HG02623 (cell line): Measurements from ENCODE around the gene FILIP1L.

ENCODE experiments used
- ATAC-seq: cut with Tn5 transposase; IDR thresholded peaks from one replicate; pipeline ENCODE4 v1.9.1; 2021; ENCODE audit warnings: moderate library complexity; ENCODE audit not compliant: unreplicated experiment

FILIP1L gene

DNA sequence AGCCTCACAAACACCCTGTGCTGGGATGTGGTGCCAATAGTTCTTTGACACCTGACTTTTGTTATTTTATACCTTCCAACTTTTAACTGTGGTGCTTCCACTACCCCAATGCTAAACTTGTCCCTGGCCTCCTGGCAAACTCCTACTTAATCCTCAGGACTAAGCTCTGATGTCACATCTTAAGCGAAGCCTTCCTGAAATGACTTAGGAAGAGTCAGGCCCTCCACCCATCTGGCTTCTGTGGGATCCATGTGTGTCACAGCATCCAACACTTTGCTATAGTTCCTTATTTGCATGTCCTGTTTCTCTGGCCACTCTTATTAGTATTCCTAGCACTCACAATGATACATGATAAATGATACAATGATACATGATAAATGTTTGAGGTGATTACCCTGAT lies 133.2 kb downstream of the FILIP1L start:
- ATAC-seq, result no peak

DNA sequence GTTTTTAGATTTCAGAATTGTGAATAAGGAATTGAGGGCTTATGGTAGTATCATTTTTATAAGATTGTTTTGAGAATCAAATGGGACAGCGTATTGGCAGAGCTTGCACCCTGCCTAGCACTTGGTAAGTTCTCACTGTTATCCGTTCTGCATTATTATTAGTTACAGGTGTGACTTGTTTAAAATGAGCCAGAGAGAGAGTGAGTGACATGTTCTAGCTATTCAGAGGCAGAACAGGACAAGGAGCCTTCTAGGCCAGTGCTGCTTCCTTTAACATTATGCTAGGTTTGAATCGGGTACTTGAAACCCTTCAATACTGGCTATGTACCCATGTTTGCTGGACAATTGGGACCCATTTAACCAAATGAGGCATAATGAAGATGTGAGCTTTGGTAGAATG lies 133.7 kb downstream of the FILIP1L start:
- ATAC-seq, result no peak

DNA sequence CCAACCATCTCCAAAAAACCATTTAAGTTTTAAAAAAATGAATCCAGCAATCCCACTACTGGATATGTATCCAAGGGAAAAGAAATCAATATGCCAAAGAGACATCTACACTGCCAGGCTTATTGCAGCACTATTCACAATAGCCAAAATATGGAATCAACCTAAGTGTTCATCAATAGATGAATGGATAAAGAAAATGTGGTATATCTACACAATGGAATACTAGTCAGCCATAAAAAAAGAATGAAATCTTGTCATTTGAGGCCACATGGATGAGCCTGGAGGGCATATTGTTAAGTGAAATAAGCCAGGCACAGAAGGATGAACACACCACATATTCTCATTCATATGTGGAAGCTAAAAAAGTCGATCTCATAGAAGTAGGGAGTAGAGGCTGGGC lies 136.1 kb downstream of the FILIP1L start:
- no peak for ATAC-seq

DNA sequence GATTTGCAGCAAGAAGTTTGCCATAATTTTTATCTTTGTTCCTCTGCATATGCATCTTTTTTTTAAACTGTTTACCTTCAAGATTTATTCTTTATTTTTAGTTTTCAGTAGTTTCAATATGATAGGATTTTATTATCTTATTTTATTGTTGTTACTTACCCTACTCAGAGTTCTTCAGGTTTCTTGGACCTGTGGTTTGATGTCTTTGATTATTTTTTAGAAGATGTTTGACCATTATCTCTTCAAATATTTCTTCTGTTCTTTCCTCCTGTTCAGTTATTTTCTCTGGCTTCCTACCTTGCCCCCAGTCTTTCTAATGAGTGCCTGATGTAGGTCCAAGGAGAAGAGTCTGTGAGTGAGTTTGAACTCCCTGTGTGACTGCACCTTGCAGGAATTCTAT lies 137.7 kb downstream of the FILIP1L start:
- ATAC-seq, result no peak

DNA sequence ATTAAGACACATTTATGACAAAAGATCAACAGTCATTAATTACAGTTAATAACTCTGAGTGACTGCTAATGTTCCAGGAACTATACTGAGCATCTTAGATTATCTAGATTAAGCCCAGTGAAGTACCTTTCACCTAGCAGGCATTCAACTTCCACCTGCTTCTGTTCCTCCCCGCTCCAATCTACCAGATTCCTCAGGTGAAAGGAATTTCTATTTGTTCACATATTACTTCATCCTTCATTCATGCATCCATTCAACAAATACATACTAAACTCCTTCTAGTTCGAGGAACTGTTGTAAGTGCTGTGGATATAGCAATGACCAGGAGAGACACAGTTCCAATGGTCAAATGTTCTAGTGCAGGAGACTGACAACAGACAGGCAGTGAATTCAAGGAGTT lies 139.3 kb downstream of the FILIP1L start:
- no peak for ATAC-seq

DNA sequence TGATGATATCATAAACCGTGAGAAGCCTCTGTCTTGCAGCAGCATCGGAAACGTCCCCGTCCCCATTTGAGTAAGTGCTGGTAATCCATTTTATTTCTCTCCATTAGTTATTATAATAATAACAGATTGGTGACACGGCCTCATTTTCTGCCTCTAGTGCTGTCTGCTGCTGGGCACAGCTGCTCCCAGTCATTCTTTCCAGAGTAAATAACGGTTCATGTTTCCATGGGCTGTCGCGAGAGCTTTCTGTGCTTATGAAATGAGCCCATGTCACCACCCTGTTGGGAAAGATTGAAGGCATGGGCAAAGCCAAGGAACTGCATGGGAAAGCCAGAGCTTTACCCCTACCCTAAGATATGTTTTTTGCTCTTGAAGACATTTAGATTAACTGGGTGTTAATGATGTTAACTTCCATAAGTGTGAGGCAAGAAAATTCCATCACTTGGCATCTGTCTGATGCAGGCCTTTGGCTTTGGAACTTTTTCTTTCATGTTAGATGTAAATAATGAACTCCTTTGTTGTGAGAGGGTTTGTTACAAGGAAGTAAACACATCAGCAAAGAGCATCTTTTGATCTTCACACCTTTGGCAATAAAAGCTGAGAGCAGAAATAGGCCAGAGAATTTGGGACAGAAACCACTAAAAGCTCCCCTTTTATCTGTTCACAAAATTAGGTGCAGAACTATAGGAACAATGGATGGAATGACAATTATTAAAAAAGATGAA lies 141.8 kb downstream of the FILIP1L start:
- ATAC-seq, result no peak

DNA sequence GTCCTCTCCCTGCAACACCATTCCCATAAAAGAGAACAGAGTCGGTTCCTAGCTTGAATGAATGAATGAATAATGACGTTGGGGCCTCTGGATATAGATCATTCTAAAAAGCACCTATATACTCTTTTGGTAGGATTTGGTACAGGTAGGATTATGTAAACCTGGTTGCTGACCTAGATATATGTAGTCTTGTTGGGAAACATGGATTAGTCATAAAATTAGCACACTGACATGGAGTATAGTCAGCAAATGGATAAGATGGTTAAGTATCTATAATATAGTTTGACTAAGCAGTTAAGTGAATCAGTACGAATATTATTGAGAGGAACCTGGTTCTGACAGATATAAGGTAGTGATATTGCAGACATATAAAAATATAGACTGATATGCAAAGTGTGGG lies 142.5 kb downstream of the FILIP1L start:
- no peak for ATAC-seq

DNA sequence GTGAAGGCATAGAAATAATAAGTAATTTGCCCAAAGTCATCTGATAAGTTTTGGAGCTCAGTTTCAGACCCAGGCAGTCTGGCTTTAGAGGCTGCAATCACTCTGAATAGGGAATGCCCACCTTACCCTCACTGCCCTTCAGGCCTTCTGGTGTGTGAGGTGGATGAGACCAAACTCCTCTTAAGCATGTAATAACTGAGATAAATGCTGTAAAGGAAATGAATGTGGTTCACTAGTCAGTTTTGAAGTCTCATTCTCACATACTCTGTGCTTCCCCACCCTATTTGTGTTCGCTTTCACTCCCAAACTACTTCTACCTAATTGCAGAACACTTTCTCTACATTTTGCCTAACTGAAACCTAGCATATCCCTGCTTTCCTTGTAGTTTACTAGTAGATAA lies 144.1 kb downstream of the FILIP1L start:
- ATAC-seq, result peak; percentile 97

DNA sequence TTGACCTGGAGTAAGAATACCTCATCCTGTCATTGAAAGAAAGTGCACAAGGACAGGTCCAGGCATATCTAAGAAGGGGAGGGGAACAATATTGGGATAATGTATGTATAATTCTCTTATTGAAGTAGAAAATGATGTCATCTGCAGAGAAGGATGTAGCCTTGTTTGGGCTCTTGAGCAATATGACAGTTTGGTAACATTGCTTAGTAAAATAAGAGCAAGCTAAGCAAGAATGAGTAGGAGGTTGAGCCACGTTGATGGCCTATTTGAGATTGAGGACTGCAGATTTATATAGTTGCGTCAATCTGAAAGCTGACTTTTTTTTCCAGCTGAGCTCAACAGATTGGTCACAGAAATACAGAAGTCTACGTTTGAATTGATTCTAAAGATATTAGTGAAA lies 145.2 kb downstream of the FILIP1L start:
- ATAC-seq, result no peak

DNA sequence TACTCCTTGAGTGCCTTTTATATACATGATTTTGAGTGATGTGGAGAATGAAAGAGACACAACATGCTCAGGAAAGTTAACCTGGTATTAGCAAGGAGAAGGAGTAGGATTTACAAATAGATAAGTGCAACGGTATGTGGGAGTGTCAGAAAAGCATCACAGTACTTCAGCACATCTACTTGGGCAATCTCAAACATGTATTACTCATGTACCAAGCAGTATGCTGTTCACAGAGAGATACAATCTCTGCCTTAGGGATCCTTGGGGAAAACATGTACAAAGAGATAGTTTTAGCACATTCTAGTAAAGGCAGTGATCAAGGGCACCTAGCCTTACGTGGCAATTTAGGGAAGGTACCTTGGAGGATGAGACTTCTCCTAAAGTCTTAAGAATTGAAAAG lies 146.5 kb downstream of the FILIP1L start:
- no peak for ATAC-seq

DNA sequence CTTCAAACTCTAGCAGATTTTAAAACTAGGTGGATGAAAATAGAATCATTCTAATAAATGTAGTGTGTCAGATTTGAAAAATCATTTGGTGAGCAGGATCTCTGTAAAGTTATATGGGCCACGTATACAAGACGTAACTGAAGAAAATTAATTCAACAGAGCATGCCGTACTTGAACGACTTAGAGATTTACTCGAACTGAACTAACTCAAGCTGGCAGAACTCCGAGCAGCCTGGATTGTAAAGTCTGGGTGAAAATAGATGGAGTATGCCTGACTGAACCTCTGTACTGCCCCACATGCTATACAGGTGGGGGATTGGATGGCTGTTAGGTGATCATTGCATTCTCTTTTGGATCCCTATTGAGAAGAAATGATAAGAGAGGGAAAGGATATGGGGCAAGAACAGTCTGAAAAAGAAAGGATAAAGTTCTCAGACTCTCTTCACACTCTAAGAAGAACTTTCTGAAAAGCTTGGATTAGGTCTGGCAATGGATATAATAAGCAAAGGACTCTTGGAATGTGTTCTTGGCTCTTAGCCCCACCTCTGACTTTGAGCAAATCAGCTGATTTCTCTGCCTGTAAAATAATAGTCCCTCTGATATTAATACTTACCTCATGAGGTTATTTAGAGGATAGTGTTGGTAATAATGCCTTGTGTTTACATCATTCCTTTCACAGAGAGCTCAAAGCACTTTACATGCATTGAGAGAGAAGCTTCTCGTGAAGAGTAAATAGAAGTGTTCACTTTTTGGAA lies 147.5 kb downstream of the FILIP1L start:
- no peak for ATAC-seq

DNA sequence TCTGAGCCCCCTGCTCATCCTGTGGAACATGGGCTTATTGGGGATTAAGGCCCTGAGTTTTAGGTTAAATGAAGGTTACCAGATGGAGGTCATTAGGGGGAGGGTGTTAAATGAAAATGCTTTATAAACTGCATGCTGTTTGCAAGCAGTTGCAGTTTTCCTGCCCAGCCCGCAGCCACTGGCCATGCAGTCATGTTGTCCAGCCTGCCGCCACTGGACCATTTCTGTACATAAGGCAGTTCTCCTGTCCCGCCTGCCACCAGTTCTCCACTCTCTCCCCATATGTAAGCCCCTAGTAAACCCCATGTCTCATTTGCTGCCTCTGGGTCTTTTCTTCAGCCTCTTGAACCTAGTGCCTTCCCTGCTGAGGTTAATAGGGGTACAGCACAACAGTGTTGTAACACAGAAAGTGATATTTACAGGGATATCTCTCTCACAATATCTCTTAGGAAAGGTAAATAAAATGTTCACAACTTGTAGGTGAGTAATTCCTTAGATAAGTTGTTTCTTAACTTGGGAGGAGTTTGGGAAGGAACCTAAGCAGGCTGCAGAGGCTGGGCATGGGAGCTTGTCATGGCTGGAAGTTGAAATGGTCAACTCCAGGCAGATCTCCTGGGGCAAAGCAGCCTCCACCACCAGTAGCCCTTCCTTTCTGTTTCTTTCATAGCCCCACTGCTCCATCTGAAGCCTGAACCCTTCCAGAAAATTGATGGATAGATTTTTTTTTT lies 148.5 kb downstream of the FILIP1L start:
- ATAC-seq, result no peak

DNA sequence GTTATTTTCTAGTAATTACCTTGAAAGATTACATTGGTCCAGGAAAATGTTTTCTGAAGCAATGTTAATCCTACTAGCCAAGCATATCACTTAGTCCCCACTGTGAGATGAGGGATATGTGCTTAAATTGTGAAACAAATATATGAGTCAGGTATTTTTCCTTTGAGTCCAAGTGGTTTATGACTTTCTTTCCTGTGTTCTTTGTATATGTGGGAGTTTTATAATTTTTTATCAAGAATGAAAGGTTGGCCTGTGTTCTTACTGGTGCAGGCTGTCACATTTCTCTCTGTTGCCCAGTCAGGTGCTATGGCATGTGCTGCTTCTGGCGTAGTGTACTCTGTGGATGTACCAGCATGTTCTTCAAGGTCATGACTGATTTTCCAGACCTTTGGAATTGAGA lies 149.2 kb downstream of the FILIP1L start:
- ATAC-seq, result no peak

DNA sequence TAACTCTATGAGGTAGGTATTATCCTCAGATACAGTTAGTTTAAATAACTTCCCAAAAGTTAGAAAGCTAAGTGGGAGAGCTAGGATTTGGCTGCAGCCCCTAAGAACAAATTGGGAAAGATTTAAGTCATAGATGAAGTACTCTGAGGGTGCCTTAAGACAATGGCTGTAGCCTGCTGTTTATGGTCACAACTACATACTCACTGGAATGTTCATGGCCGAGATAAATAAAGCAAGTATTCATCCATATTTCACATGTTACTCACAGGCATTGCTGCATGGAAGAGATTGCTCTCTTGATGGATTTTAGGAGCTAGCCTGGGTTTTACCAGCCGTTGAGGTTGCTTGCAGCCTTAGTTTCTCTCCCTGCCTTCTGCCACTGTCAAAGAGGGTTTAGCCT lies 151.6 kb downstream of the FILIP1L start:
- ATAC-seq, result no peak

DNA sequence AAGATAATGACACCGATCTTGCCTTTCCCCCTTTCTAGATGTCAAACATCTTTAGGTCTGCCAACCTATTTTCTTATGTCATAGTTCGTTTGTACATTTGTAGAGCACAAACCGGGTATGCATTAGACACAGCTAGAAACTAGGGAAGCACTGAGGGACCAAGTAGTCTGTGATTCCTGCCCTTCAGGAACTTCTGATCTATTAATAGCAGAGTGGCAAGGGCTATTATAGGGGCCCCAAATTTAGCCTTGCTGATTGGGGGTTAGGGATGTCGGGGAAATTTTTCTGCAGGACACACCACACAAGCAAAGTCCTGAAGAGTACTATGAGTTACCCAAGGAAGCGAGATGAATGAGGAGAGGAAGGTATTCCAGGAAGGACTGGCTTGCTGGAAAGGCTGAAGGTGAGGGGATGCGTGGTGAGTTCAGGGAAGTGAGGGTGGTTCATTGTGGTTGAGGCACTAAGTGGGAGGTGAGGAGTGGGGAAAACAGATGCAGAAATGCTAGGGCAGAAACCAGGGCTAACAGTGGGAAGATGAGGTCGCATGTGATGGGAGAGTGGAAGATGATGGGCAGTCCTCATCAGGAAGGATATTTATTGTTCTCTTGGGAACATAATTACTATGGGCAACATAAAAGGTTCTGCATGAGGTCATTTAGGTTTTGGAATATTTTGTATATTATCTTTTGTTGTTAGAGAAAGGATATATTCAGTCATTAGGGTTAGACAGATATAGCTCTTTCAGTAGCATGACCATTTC lies 152.4 kb downstream of the FILIP1L start:
- no peak for ATAC-seq

DNA sequence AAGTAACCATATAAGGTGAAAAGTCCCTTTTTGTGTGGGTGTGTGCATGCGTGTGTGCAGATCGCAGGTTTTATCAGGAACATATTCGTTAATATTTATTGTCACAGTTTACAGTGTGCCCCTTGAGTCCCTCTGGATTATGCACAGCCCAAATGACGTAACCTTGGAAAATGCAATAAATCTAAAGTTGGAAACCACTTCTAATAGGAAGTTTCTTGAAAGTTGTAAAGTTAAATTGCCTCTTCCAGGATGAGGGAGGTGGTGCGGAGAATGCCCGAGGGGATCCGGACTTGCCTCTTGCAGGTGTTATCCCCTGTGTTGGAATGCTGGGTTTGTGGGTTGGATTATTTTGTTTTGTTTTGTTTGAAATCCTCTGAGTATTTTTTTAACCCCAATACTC lies 153.4 kb downstream of the FILIP1L start:
- no peak for ATAC-seq

DNA sequence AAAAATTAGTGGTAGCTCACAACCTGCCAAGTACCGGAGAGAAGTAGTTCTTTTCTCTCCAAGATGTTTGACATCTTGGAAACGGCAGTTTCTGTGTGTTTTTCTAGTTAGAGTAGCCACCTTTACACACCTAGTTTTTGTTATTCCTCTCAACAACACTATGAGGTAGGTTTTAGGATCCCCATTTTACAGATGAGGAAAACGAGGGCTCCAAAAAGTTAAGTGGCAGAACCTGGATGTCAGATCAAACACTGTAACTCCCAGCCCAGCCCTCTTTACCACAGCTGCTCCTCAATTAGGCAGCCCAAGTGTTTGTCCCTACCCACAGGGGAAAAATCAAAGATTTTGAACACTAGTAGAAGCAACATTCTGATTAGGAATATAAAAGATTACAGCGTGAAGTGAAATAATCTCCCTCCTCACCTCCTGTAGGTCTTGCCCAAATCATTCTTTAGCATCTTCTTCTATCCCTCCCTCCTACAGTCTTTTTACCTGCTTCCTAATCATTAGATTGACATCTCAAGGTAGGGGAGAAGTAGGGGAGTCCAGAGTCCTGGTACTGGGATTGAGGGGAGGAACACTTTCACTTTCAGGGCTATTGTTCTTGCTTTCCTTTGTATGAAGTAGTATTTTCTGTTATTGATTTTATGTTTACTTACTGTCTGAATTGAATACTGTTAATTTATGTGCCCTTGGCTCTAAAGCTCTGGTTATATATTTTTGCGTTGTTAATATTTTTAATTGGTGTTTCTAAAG lies 154.0 kb downstream of the FILIP1L start:
- no peak for ATAC-seq

DNA sequence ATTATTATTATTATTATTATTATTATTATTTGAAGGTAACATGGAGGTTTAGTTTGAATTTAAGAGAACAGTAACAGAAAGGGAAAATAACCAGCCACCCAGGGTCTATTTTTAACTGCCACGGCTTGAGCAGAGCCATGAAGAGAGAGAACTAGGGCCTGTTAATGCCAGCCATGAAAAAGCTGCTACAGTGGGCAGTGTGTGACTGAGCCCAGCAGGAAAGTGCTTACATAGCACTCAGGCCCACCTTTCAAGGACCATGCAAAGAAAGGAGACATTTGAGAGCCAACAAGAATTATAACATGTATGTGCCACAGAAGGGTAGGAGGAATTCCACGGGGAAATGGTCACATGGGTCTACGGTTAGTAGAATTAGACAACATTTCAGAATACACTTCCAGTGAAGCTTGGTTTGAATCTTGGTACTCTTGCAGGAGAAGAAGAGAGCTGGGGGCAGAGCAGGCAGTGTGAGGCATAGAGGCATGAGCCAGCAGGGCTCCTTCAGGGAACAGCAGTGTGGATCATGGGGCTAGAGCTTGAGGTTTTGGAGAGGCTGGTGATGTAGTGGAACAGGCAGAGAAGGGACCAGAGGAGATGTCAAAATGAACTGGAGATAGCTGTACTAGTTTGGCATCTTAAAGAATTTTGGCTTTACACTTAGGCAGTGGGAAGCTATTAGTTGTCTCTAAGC lies 155.9 kb downstream of the FILIP1L start:
- no peak for ATAC-seq

DNA sequence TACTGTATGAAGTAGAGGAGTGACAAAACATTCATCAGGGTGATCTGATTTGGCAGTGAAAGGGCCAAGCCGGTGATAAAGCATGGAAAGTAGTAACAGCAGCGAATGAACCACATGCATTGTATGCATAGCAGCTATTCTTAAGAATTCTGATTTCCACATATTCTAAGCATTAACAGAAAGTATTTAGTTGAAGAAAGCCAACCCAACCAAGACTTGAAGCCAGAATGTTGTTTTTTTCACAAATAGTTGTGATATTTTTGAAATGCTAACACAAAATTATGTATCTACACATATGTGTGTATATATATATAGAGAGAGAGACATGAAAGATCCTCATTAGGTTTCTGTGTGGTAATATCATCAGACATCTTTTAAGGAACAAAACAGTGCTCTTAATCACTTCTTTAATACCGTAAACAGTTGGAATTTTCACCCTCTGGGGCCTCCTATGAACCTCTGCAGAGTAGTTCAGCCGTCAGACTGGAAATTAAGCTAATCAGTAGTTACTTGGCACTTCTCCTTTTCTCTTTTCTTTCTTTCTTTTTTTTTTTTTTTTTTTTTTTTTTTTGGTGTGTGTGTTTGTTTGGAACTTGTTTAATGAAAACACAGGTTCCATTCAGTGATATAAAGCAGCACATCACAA lies 157.0 kb downstream of the FILIP1L start:
- ATAC-seq, result no peak
